ENCODE data around the gene IL5. TPM values are rescaled to one million over a fixed set of nuclear protein-coding genes. Genes with fewer than 3 reads are reported as not detected.

The IL5 gene
- total and polyA plus RNA-seq, 11 donors = not detected

DNA sequence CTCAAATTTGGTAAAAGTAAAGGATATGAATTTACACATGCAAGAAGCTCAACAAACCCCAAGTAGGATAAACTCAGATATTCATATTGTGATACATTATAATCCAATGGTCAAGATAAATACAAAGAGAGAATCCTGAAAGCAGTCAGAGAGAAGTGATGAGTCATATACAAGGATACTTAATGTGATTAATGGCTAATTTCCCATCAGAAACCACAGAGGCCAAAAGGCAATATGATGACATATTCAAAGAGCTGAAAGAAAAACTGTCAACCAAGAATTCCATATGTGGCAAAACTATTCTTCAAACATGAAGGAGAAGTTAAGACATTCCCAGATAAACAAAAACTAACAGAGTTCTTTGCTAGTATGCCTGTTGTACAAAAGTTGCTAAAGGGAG lies 33.2 kb downstream of the IL5 start:
- TF ChIP-seq POLR2A (IDR thresholded peaks at IDR 0.05) = no peak
- TF ChIP-seq CTCF (IDR thresholded peaks at IDR 0.05) = no peak
- H3K27me3 ChIP-seq = no peaks in the 10 kb centered on the region
- no peaks in the 10 kb centered on the region for H3K36me3 ChIP-seq
- DNase-seq (no peak), ATAC-seq (no peak)
- H3K9me3 ChIP-seq = peaks cover 0 to 6% (median 0%) of the 10 kb centered on the region in 12 donors
- intact Hi-C loops (cut with DNase I) = no loop called here
- H3K4me3 ChIP-seq = no peak overlapping the region
- peaks cover 0 to 10% (median 5%) of the 10 kb centered on the region in 12 donors for H3K4me1 ChIP-seq
- H3K27ac ChIP-seq = no peak overlapping the region

DNA sequence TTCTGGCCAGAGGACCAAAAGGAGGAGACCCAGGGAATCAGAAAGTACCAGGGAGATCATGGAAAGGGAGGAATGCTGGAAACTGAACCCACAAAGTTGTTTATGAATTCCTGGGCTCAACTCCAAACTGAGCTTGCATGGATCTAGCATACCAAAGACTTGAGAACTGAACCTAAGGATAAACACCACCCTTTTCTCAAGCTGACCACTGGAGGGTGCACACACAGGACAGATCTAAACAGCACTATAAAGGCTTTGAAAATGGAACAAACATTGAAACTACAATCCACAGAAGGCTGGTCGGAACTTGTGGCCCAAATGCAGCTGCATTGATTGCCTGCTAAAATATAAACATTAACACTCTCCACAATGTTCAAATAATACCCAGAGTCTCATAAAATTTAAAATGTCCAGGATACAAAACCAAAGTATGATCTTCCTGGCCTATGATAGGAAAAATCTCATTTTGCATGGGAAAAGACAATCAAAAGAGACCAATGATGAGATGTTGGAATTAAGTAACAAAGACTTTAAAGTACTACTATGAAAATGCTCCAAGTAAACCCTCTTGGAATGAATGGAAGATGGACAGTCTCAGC lies 37.1 kb downstream of the IL5 start:
- 35 to 54% (median 53%) methylated on average over 1 of the region's 1 CpG for WGBS, 4 donors
- intact Hi-C loops (cut with DNase I) = loop anchor here in 2 of 10 donors (10.0 kb wide), 1 partner anchor 231 kb away; no protein-coding TSS in a partner anchor
- no peaks in the 10 kb centered on the region for H3K9me3 ChIP-seq
- peak overlapping the region in 1 of 12 donors; percentile 43 for H3K27ac ChIP-seq
- H3K36me3 ChIP-seq = no peaks in the 10 kb centered on the region
- DNase-seq (no peak), ATAC-seq (peak in 3 of 4 donors; percentile 45 to 51 (median 50))
- no peak overlapping the region for H3K4me3 ChIP-seq
- H3K4me1 ChIP-seq = peaks cover 0 to 37% (median 15%) of the 10 kb centered on the region in 12 donors
- no peaks in the 10 kb centered on the region for H3K27me3 ChIP-seq
- TF ChIP-seq CTCF (IDR thresholded peaks at IDR 0.05) (peak in 11 of 12 donors; percentile 22 to 60 (median 42)), POLR2A (IDR thresholded peaks at IDR 0.05) (no peak)

- H3K4me3 ChIP-seq = no peak overlapping the region
- H3K27me3 ChIP-seq = no peaks in the 10 kb centered on the region
- peak overlapping the region in 1 of 12 donors; percentile 43 for H3K27ac ChIP-seq
- ATAC-seq (no peak), DNase-seq (no peak)
- TF ChIP-seq POLR2A (IDR thresholded peaks at IDR 0.05) (no peak), CTCF (IDR thresholded peaks at IDR 0.05) (no peak)
- 83 to 92% (median 86%) methylated on average over 2 of the region's 2 CpGs for WGBS, 4 donors
- intact Hi-C loops (cut with DNase I) = loop anchor here in 2 of 10 donors (10.0 kb wide), 1 partner anchor 231 kb away; no protein-coding TSS in a partner anchor
- H3K4me1 ChIP-seq = peaks cover 0 to 43% (median 17%) of the 10 kb centered on the region in 12 donors
- no peaks in the 10 kb centered on the region for H3K36me3 ChIP-seq
- H3K9me3 ChIP-seq = no peaks in the 10 kb centered on the region
These were observed 37.7 kb downstream of the IL5 start for GRCh38 chr5:132505641-132506040.

DNA sequence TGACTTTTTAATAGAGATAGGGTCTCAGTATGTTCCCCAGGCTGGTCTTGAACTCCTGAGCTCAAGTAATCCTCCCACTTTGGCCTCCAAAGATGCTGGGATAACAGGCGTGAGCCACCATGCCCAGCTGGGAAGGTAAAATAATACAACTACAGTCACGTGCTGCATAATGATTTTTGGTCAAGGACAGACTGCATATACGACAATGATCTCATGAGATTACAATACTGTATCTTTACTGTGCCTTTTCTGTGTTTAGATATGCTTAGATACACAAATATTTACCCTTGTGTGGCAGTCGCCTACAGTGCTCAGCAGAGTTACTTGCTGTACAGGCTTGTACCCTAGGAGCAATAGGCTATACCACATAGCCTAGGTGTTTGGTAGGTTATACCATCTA lies 38.6 kb downstream of the IL5 start:
- Histone ChIP-seq H3K4me1 (peaks cover 0 to 51% (median 17%) of the 10 kb centered on the region in 12 donors), H3K9me3 (no peaks in the 10 kb centered on the region), H3K36me3 (no peaks in the 10 kb centered on the region), H3K27me3 (no peaks in the 10 kb centered on the region), H3K4me3 (no peak overlapping the region), H3K27ac (no peak overlapping the region)
- WGBS, 4 donors = 83 to 96% (median 92%) methylated on average over 4 of the region's 4 CpGs
- ATAC-seq = no peak
- TF ChIP-seq POLR2A (IDR thresholded peaks at IDR 0.05) (no peak), CTCF (IDR thresholded peaks at IDR 0.05) (no peak)
- intact Hi-C loops (cut with DNase I) = loop anchor here in 3 of 10 donors (5.0 to 10.0 kb wide), 2 partner anchors 230 to 232 kb away; no protein-coding TSS in a partner anchor
- no peak for DNase-seq
